Right ventricle myocardium superior (tissue), 1 donor: ENCODE data around the gene NOMO2. TPM values are rescaled to one million over a fixed set of nuclear protein-coding genes. Genes with fewer than 3 reads are reported as not detected.
A peak's percentile ranks its signal among the peaks of the same experiment; 100 is the strongest.
"Not testable (repeated sequence)": the region's sequence is repeated elsewhere in the genome, so short reads cannot be mapped to it uniquely, and the experiment has no call there.

Experiments used
- ATAC-seq: fragments of 200-7000 bp; cut with Tn5 transposase; one replicate; pipeline ENCODE4 v1.9.1; 2020; ENCODE audit warnings: mild to moderate bottlenecking; ENCODE audit not compliant: poor library complexity
- DNase-seq: peaks from one replicate; pipeline ENCODE4 v3.0.0-alpha.2; 2020
- intact Hi-C: fragments of 100-400 bp; cut with DNase I; formaldehyde crosslinking; loops from one replicate; pipeline ENCODE4 v1.11.2; 2022
- total RNA-seq: library from RNA; stranded (reverse); fragmentation: NEBNext Ultra II Directional; extraction: Animal tissue kit (Norgen Biotek cat#: 25700); gene quantifications from one replicate; pipeline ENCODE4 v1.2.1, GENCODE V29; 2021
- donor health status: DM: no; HTN: yes; CAD: no; lungs with severe emphysema.

The NOMO2 gene
- total RNA-seq, 1 donor from 2014 or later: 186 TPM

DNA sequence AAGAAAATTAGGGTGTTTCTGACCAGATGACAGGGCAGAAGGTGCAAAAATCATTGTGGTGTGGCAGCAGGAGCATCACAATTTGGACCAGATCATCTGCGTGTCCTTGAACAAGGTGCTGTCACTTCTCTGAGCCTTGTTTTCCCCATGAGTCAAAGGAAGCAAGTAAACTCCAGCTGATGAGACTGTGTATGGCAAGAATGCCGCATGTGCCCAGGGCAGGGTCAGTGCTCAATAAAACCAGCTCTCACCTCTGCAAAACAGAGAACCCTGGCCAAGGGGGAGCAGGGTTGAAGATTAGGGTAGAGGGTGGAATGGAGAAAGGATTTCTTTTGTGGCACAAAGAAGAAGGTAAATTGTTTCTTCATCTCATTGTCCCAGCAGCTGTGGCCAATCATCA is 17.4 kb upstream of the NOMO2 start:
- DNase-seq, intact Hi-C loops, ATAC-seq: not testable (repeated sequence)

DNA sequence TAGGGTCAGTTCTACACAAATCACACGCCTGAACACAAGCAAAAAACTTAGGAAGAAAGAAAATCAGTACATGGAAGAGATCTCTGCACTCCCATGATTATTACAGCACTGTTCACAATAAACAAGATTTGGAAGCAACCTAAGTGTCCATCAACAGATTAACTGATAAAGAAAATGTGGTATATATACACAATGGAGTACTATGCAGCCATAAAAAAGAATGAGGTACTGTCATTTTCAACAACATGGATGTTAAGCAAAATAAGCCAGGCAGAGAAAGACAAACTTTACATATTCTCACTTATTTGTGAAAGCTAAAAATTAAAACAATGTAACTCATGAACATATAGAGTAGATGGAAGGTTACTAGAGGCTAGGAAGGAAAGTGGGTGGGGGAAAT is 16.0 kb upstream of the NOMO2 start:
- DNase-seq, intact Hi-C loops, ATAC-seq: not testable (repeated sequence)

DNA sequence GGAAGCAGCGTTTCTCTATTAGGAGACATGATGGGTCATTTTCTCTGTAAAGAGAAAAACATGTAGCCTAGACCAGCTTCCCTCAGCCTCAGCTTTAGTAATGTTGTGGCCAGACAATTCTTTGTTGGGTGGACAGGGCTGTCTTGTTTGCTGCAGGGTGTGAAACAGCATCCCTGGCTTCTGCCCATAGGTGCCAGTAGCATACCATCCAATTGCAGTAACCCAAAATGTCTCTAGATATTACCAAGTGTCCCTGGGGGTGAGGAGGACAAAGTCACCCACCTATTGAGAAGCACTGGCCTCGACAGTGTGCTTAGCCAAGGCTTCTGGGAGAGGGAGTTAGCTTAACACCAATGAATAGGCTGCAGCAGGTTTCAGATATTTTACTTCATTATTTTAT is 14.0 kb upstream of the NOMO2 start:
- intact Hi-C loops, ATAC-seq, DNase-seq: not testable (repeated sequence)

DNA sequence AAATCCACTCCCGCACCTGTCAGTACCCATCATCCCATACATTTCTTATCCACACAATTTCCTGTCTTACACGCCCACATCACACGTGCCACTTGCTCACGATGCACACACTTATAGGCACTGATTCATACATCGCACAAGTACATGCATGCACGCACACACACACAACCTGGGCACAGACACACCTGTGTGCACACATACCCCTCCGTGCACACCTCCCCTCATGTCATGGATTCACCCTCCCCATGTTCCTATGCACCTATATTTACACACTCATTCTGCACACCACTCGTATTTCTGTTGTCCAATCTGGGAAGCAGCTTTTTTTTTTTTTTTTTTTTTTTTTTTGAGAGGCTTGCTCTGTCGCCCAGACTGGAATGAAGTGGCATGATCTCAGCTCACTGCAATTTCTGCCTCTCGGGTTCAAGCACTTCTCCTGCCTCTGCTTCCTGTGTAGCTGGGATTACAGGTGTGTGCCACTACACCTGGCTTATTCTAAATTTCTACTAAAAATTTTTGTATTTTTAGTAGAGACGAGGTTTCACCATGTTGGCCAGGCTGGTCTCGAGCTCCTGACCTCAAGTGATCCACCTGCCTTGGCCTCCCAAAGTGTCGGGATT is 13.5 kb upstream of the NOMO2 start:
- DNase-seq: not testable (repeated sequence)

GRCh38 chr16:18573887-18574286 is 12.0 kb upstream of the NOMO2 start:
- DNase-seq, intact Hi-C loops, ATAC-seq: not testable (repeated sequence)

More for the DNA sequence above, 13.5 kb upstream of the NOMO2 start:
- ATAC-seq, intact Hi-C loops: not testable (repeated sequence)

DNA sequence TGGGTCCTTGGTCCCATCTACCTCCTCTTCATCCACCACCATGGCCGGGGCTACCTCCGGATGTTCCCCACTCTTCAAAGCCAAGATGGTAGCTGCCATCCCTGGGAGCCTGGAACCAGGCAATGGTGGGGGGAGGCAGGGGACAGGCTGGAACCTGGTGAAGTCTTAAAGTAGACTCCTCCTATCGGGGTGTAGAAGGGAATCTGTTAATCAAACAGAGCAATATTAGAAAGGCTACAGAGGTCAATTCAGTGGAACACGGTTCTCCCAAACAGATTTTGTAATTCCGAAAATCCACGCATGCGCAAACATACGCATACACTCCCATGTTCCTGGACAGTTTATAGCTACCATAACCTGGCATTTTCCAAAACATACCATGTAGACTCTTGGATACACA is 11.1 kb upstream of the NOMO2 start:
- DNase-seq, intact Hi-C loops, ATAC-seq: not testable (repeated sequence)

GRCh38 chr16:18571307-18571850 is 9.5 kb upstream of the NOMO2 start:
- DNase-seq, intact Hi-C loops: not testable (repeated sequence)
- ATAC-seq: peak; percentile 28

DNA sequence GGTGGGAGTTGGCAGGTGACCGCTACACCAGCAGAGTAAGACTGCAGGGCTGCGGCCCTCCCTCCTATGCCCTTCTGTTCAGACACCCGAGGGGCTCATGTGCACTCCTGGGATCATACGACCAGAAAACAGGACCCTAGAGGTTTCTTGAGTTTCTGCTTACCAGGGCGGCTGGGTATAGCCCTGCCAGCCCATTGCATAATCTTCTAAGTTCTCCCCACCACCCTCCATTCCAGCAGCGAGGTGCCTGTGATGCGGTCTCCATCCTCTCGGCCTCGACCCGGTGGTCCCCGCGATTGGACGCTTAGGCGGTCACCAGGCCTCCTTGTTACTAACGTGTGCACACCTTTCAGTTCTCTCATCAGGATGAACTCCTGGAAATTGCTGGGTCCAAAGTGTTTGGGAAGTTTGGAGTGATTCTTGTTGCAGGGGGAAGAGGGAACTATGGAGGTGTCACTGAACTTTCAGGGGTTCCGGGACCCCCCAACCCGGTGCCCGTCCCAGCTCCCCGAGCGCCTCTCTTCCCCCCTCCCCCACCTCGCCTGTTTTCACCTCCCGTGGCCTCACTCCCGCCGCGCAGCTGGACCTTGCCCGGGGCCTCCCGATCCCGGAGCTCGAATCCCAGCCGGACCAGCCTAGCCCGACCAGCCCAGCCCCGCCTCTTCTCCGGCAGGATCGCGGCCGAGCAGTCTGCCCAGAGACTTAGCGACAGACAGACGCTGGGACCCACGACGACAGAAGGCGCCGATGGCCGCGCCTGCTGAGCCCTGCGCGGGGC is 8.8 kb upstream of the NOMO2 start:
- peak; percentile 81 for ATAC-seq
- DNase-seq, intact Hi-C loops: not testable (repeated sequence)

- DNase-seq, ATAC-seq, intact Hi-C loops: not testable (repeated sequence)
Measured at GRCh38 chr16:18560416-18561220, 1.3 kb downstream of the NOMO2 start.

DNA sequence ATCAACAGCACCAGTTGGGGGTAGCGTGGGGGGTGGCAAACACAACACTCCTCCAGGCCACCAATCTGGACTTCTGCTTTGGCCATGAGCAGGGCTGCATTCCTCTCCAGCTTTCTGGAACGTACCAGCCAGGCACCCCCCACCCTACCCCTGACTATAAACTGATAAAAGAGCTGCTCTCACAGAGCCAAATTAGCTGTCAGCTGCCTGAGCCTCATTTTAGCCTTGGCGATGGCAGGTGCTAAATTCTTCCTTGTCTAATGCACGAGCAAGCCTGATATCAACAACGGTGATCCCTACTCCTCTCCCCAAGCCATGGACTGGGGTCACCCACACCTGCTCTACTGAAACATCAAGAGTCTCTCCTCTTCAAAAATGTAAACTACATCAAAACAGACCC is 8.2 kb downstream of the NOMO2 start:
- peak; percentile 89 for ATAC-seq

GRCh38 chr16:18547382-18547781 is 14.5 kb downstream of the NOMO2 start:
- intact Hi-C loops, DNase-seq: not testable (repeated sequence)
- ATAC-seq: peak; percentile 80

More for the DNA sequence above, 8.2 kb downstream of the NOMO2 start:
- DNase-seq, intact Hi-C loops: not testable (repeated sequence)

DNA sequence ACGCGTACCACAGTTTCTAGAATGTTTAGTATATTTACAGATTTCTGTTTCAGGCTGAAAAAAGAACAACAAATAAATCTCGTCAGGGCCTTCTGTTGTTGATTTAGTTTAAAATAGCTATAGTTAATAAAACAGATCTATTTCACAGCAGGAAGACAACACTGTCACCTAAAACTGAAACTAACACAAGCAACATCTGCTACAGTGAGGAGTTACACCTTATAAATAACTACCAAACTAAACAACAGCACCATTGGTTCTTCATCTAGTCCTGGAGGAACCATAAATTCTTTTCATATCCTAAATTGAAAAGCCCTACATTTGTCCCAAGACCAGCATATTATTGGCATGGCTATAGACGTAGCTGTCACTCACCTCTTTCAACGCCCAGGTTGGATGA is 15.0 kb downstream of the NOMO2 start:
- ATAC-seq, intact Hi-C loops, DNase-seq: not testable (repeated sequence)

DNA sequence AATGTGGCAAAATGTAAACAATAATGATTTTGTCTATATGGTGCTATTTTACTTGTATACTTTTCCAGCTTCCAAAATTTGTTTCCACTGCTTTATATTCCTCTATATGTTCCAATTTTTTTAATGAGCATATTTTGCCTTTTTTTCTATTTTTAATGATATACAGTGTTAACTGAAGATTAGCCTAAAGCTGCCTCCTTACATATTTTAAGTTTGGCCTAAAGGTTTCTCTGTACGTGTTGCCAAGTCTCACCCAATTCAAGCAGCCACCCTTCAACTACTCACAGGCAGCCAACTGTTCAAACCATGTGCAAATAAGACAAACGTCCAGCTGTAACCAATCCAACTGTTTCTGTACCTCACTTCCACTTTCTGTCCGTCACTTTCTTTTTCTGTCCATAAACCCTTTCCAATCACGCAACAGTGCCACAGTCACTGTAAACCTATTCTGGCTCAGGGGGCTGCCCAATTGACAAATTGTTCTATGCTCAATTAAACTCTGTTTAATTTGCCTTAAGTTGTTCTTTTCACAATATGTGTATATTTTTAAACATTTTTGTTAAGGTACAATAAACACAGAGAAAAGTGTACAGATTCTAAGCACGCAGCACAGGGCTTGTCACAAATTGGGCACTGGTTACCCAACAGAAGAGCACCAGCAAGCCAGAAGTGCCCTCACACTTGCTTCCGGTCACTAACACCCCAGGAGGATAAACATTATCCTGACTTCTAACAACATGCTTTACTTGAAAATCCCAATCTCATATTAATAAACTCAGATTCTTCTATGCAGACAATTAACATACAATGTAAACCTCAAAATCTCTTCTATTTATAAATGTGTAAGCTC is 17.4 kb downstream of the NOMO2 start:
- DNase-seq, intact Hi-C loops: not testable (repeated sequence)
- peak; percentile 82 for ATAC-seq

DNA sequence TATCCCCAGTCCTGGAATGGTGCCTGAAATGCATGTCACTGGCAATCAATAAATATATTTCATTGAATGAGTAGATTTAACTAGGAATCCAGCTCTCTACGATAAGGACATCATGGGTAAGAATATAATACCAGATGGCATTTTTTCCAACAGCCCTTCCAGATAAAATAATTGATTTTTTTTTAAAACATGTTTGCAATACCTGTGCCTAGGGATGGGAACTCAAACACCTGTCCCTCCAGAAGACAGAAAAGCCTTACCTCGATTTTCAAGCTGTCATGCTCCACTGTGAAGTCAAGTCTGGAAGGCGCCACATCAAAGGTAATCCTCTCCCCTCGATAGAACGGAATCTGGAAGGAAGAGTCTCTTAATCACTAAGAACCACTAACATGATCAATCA is 20.0 kb downstream of the NOMO2 start:
- DNase-seq, ATAC-seq, intact Hi-C loops: not testable (repeated sequence)

GRCh38 chr16:18537004-18537403 is 24.9 kb downstream of the NOMO2 start:
- DNase-seq, intact Hi-C loops, ATAC-seq: not testable (repeated sequence)

GRCh38 chr16:18535519-18536168 is 26.3 kb downstream of the NOMO2 start:
- intact Hi-C loops: not testable (repeated sequence)
- ATAC-seq (peak; percentile 94), DNase-seq (peak; percentile 67)

GRCh38 chr16:18534308-18534707 is 27.6 kb downstream of the NOMO2 start:
- intact Hi-C loops, DNase-seq: not testable (repeated sequence)
- ATAC-seq: peak; percentile 64
